Neural crest cell (in vitro differentiated cells): Measurements from ENCODE around the gene ZNF438. TPM values are rescaled to one million over a fixed set of nuclear protein-coding genes. Genes with fewer than 3 reads are reported as not detected.
A peak's percentile ranks its signal among the peaks of the same experiment; 100 is the strongest.

Experiments
- DNase-seq: peaks from one replicate; pipeline ENCODE4 v3.0.0; 2021; ENCODE audit warnings: low read depth, mixed read lengths, low spot score
- H3K27ac Mint-ChIP-seq: one replicate; pipeline ENCODE4 v1.8.0; 2021; ENCODE audit warnings: mild to moderate bottlenecking, mixed read lengths; ENCODE audit not compliant: unreplicated experiment
- H3K27me3 Mint-ChIP-seq: 2 replicates; pipeline ENCODE4 v1.8.0; 2021; ENCODE audit warnings: low read depth, mild to moderate bottlenecking, mixed read lengths
- H3K36me3 Mint-ChIP-seq: 2 replicates; pipeline ENCODE4 v1.8.0; 2021; ENCODE audit warnings: low read depth, mild to moderate bottlenecking, mixed read lengths
- H3K4me1 Mint-ChIP-seq: 2 replicates; pipeline ENCODE4 v1.8.0; 2021; ENCODE audit warnings: mixed read lengths
- H3K4me3 Mint-ChIP-seq: one replicate; pipeline ENCODE4 v1.8.0; 2021; ENCODE audit warnings: mild to moderate bottlenecking, mixed read lengths
- H3K9me3 Mint-ChIP-seq: 2 replicates; pipeline ENCODE4 v1.8.0; 2021; ENCODE audit warnings: mixed read lengths
- CTCF ChIP-seq: fragments of 200-600 bp; sonication (generic); conservative IDR thresholded peaks from 2 replicates; pipeline ENCODE4 v1.5.0; 2021; ENCODE audit warnings: antibody characterized with exemption, mild to moderate bottlenecking
- total RNA-seq: library from RNA; stranded (reverse); gene quantifications from 2 replicates; pipeline ENCODE4 v1.2.1, GENCODE V29; 2021

Gene ZNF438
- total RNA-seq, 1 donor from 2014 or later, result 3.5 TPM

- no peak overlapping the region for H3K27ac Mint-ChIP-seq
- no peak for TF ChIP-seq CTCF
Observed at GRCh38 chr10:31025142-31025541, 6.5 kb downstream of the ZNF438 start.

GRCh38 chr10:31023558-31023957 is 8.1 kb downstream of the ZNF438 start:
- no peak overlapping the region for H3K27ac Mint-ChIP-seq
- TF ChIP-seq CTCF, result no peak
- H3K4me1 Mint-ChIP-seq, result peaks cover 24% of the 10 kb centered on the region
- no peak overlapping the region for H3K4me3 Mint-ChIP-seq
- no peak for DNase-seq
- H3K9me3 Mint-ChIP-seq, result no peaks in the 10 kb centered on the region
- H3K36me3 Mint-ChIP-seq, result no peaks in the 10 kb centered on the region
- H3K27me3 Mint-ChIP-seq, result no peaks in the 10 kb centered on the region

More at GRCh38 chr10:31025142-31025541, 6.5 kb downstream of the ZNF438 start:
- DNase-seq, result no peak
- no peaks in the 10 kb centered on the region for H3K27me3 Mint-ChIP-seq
- no peaks in the 10 kb centered on the region for H3K36me3 Mint-ChIP-seq
- no peak overlapping the region for H3K4me3 Mint-ChIP-seq
- H3K4me1 Mint-ChIP-seq, result peaks cover 11% of the 10 kb centered on the region
- H3K9me3 Mint-ChIP-seq, result no peaks in the 10 kb centered on the region

- TF ChIP-seq CTCF, result no peak
- no peak overlapping the region for H3K4me3 Mint-ChIP-seq
- H3K4me1 Mint-ChIP-seq, result peaks cover 41% of the 10 kb centered on the region
- H3K36me3 Mint-ChIP-seq, result no peaks in the 10 kb centered on the region
- no peaks in the 10 kb centered on the region for H3K9me3 Mint-ChIP-seq
- no peak for DNase-seq
- no peak overlapping the region for H3K27ac Mint-ChIP-seq
- H3K27me3 Mint-ChIP-seq, result no peaks in the 10 kb centered on the region
Observed at GRCh38 chr10:31020209-31020608, 11.5 kb downstream of the ZNF438 start.

GRCh38 chr10:31018962-31019361 is 12.7 kb downstream of the ZNF438 start:
- H3K27me3 Mint-ChIP-seq, result no peaks in the 10 kb centered on the region

GRCh38 chr10:31018356-31018750 is 13.3 kb downstream of the ZNF438 start:
- Mint-ChIP-seq H3K4me1 (peaks cover 50% of the 10 kb centered on the region), H3K9me3 (peaks cover 4% of the 10 kb centered on the region), H3K4me3 (peak overlapping the region; percentile 58), H3K36me3 (peaks cover 5% of the 10 kb centered on the region), H3K27me3 (no peaks in the 10 kb centered on the region), H3K27ac (peak overlapping the region; percentile 98)
- DNase-seq, result no peak
- no peak for TF ChIP-seq CTCF

More at GRCh38 chr10:31018962-31019361, 12.7 kb downstream of the ZNF438 start:
- Mint-ChIP-seq H3K27ac (peak overlapping the region; percentile 98), H3K9me3 (no peaks in the 10 kb centered on the region), H3K4me3 (peak overlapping the region; percentile 58), H3K36me3 (no peaks in the 10 kb centered on the region), H3K4me1 (peaks cover 44% of the 10 kb centered on the region)
- TF ChIP-seq CTCF, result no peak
- no peak for DNase-seq
